Fibroblast of mammary gland (primary cell): ENCODE data around the gene ADAMTS20.

Experiments
- DNase-seq: peaks from one replicate; pipeline ENCODE4 v3.0.0-alpha.2; 2010; ENCODE audit warnings: low read depth
- H3K4me3 ChIP-seq: 2 replicates; pipeline ENCODE4 v1.5.1; 2011; ENCODE audit warnings: low read depth, mild to moderate bottlenecking, low read length, moderate library complexity; ENCODE audit not compliant: control insufficient read depth
- CTCF ChIP-seq: conservative IDR thresholded peaks from 2 replicates; pipeline ENCODE4 v1.5.1; 2011; ENCODE audit warnings: low read depth, low read length, inconsistent platforms; ENCODE audit not compliant: control insufficient read depth, insufficient read depth

Gene ADAMTS20

GRCh38 chr12:43325786-43326185, 226.2 kb downstream of the ADAMTS20 start:
- no peak overlapping the region for H3K4me3 ChIP-seq
- no peak for DNase-seq
- no peak for TF ChIP-seq CTCF

DNA sequence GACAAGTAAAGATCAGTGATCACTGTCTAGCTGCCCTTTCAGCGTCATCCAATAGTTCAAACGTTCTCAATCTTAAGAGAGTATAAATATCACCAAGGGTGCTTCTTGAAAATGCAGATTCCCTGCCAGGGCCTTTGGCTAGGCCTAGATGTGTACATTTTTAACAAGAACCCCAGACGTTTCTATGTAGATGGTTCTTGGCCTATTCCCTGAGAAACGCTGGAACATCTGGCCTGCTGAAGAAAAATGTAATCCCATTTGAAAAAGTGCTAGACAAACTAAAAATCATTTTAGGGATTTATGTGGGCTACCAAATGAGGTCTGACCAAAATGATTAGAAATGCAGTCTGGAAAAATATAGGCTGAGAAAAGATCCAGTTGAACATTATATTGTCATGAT, 231.7 kb downstream of the ADAMTS20 start:
- no peak overlapping the region for H3K4me3 ChIP-seq
- no peak for TF ChIP-seq CTCF
- no peak for DNase-seq

DNA sequence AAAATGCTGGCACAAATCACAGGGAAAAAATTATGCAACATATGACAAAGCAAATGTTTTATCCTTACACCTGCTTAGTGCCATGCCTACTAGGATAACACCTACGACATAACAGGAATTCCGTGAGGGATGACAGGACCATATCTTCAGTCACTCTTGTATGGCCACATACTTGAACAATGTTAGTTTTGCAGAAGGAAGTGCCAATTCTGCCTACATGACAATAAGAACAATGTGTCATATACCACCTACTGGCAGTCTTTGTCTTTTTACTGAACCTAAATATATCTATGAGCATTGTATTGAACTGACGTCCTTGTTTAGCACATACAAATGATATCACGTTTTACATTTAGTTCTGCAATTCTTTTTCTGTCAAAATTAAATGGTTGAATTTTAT, 234.0 kb downstream of the ADAMTS20 start:
- H3K4me3 ChIP-seq, result no peak overlapping the region
- TF ChIP-seq CTCF, result no peak
- DNase-seq, result no peak

DNA sequence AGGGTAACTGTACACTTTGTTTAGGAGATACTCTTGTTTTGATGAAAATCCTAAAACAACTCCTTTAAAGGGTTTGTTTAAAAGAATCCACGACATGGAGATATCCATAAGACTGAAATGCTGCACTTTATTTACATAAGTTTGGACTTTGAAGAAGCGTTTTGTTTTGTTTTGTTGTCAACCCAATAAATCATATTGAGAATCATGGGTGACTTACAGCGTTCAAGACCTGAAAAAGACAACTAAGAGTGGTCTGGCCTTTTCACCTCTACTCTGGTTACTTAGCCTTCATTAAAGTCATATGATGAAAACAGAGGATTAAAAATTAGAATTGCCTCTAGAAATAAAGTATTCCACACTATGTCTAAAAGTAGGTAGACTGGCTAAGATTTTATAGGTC, 234.8 kb downstream of the ADAMTS20 start:
- DNase-seq, result no peak
- no peak for TF ChIP-seq CTCF
- H3K4me3 ChIP-seq, result no peak overlapping the region

GRCh38 chr12:43316520-43316919, 235.5 kb downstream of the ADAMTS20 start:
- no peak overlapping the region for H3K4me3 ChIP-seq
- DNase-seq, result no peak
- no peak for TF ChIP-seq CTCF

GRCh38 chr12:43315961-43316360, 236.0 kb downstream of the ADAMTS20 start:
- peak; percentile 56 for DNase-seq
- H3K4me3 ChIP-seq, result no peak overlapping the region
- no peak for TF ChIP-seq CTCF

DNA sequence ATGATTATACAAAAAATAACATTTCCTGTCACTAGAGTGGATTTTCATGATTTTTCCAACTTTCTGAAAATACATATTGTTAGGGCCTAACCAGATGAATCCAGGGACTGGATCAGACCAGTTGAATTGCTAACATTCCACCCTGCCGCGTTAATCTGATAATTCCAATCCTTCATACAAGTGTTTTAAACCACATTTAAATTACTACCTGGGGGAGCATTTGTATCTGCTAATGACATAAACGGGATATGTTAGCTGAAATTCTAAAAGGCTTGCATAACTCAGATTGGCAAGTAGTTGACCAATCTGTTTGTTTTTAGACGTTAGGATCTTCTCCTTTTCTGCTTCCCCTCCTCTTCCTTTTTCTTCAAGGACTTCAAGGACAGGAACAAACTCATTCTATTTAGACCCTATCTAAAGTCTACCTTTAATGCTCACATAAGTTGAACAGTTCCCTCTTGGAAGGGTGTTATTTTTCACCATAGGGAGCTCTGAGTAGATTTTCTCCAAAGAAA, 239.0 kb downstream of the ADAMTS20 start:
- no peak for TF ChIP-seq CTCF
- no peak for DNase-seq
- no peak overlapping the region for H3K4me3 ChIP-seq
